ENCODE data around the gene SH3BP4.

DNA sequence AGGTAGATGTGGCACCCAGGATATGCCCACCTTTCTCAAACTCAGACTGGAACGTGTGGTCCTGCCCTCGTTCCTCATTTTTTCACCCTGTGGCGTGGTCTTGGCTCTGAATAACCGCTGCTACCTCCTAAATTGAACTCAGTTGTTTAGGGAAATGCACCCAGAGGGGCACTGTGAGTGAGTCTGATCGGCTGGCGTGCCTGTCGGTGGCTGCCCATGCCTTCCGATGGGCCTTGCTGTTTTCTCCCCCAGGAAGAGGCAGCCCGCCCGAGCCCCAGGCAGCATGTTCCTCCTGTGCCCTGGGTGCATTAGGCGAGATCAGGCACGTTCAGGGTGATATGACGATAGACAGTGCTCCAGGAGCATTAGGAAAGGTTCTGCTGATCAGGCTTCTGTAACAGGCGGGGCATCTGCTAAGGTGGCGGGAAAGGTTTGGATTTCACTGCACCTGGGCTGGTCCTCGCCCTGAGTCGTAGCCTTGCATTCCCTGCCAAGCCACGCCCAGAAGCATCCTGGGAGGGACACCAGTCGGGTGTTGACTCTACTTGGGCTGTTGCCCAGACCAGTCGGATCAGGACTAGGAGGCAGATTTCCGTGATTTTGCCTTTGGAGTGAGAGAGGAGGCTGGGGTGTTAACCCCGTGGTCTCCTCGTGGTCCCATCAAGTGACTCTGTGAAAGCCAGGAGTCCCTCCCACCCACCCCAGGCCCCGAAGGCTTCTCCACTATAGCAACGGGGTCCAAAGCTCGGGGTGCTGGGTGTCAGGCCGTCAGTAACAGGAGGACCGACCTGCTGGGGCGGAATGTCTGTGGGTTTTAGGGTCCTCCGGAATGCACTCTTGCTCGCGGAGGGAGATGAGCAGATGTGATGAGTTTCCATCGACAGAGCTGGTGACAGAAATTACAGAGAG is 75.1 kb downstream of the SH3BP4 start:
- TF ChIP-seq, protein P1, sequence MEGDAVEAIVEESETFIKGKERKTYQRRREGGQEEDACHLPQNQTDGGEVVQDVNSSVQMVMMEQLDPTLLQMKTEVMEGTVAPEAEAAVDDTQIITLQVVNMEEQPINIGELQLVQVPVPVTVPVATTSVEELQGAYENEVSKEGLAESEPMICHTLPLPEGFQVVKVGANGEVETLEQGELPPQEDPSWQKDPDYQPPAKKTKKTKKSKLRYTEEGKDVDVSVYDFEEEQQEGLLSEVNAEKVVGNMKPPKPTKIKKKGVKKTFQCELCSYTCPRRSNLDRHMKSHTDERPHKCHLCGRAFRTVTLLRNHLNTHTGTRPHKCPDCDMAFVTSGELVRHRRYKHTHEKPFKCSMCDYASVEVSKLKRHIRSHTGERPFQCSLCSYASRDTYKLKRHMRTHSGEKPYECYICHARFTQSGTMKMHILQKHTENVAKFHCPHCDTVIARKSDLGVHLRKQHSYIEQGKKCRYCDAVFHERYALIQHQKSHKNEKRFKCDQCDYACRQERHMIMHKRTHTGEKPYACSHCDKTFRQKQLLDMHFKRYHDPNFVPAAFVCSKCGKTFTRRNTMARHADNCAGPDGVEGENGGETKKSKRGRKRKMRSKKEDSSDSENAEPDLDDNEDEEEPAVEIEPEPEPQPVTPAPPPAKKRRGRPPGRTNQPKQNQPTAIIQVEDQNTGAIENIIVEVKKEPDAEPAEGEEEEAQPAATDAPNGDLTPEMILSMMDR (conservative IDR thresholded peaks at IDR 0.05 in 1 of 2, IDR thresholded peaks at IDR 0.05 in 1 of 2; ENCODE audit: extremely low read depth in 1 of 2, insufficient read depth in 1 of 2, low read depth in 1 of 2, low read length in 2 of 2), result no peak
- no peak for TF ChIP-seq EZH2 (IDR thresholded peaks at IDR 0.05; ENCODE audit: borderline replicate concordance, low read length)

All from mammary epithelial cell (primary cell).